NCI-H748 (cell line): ENCODE data around the gene PRSS27.

Experiments
- DNase-seq: peaks from one replicate; lab custom pipeline; 2025; ENCODE audit not compliant: unreplicated experiment; lab: John Stamatoyannopoulos, UW

PRSS27 gene

DNA sequence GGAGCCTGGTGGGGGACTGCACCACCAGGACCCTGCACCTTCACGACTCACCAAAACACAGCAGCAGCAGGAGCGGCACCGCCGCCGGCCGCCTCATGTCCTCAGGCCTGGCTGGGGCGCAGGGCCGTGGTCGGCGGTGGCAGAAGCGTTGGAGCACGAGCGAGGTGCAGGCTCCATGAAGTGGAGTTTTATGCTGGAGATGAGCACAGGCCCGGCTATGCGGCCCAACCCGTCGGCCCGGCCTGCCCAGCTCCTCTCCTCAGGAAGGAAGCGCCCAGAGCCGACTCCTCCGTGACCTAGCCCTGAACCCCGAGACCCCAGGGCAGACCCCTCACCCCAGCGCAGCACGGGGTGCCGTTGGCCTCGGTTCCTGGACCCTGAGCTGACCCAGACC lies at the start of gene PRSS27:
PRSS27 (minus strand) TSS at position 161 of the 394 bp plus-strand sequence; CDS start at position 97, 64 bp downstream.
- no peak for DNase-seq

DNA sequence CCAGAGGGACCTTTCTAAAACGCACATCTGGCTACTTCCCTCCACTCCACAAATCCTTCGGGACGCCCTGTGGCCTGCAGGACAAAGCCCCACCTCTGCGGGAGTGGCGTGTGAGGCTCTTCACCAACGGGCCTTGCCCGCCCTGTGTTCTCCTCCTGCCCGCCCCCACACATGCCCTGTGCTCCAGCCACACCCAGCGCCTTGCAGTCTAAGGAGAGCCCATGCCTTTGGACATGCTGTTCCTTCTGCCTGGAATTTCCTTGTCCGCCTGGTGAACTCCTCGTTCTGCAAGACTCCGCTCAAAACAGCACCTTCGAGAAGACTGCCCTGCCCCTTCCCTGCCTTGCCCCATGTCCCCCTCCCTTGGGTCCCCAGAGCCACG lies 49.6 kb upstream of the PRSS27 start:
- no peak for DNase-seq

DNA sequence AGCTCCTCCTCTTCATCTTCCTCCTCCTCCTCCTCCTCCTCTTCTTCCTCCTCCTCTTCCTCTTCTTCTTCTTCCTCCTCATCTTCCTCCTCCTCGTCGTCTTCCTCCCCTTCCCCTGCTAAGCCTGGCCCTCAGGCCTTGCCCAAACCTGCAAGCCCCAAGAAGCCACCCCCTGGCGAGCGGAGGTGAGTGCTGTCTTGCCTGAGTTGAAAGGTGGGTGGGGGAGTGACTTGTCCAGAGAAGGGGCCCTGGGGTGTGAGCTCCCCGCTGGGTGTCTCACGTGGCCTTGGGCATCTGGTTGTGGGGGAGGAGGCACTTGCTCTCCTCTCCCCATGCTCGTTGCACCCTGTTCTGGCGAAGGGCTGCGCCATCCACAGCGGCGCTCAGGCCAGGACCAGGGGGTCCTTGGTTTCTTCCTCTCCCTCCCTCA lies 49.1 kb upstream of the PRSS27 start:
- DNase-seq = no peak

DNA sequence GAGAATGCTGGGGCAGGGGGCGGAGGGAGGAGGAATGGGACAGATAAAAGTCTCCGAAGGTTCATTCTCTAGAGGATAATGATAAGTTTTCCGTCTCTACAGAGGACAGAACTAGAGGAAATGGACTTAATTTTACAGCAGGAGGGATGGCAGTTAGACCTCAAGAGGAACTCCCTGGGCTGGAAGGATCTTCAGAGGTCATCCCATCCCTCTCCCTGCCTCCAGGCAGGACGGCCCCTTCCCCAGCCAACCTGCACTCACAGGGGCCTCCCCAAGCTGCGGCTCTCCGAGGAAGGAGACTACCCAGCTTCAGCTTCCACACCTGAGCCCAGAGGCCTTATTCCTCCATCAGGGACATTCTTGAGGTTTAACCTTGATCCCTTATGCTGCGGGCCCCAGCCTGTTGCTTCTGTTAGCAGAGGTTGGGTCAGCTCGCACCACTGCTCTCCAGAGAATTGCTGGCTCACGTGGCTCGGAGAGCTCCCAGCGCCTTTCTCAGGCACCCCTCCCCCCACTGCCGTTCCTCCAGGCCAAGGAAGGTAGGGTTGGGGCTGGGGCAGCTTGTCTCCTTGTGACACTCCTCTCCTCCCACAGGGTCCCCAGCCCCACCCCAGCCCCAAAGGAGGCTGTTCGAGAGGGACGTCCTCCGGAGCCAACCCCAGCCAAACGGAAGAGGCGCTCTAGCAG lies 48.5 kb upstream of the PRSS27 start:
- DNase-seq = no peak

DNA sequence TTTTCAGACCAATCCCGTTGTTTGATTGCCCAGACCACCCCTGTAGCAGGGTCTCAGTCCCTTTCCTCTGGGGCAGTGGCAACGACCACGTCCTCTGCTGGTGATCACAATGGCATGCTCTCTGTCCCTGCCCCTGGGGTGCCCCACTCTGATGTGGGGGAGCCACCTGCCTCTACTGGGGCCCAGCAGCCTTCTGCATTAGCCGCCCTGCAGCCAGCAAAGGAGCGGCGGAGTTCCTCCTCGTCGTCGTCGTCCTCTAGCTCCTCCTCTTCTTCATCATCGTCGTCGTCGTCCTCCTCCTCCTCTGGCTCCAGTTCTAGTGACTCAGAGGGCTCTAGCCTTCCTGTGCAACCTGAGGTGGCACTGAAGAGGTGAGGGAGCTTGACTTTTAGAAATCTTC lies 47.9 kb upstream of the PRSS27 start:
- no peak for DNase-seq

DNA sequence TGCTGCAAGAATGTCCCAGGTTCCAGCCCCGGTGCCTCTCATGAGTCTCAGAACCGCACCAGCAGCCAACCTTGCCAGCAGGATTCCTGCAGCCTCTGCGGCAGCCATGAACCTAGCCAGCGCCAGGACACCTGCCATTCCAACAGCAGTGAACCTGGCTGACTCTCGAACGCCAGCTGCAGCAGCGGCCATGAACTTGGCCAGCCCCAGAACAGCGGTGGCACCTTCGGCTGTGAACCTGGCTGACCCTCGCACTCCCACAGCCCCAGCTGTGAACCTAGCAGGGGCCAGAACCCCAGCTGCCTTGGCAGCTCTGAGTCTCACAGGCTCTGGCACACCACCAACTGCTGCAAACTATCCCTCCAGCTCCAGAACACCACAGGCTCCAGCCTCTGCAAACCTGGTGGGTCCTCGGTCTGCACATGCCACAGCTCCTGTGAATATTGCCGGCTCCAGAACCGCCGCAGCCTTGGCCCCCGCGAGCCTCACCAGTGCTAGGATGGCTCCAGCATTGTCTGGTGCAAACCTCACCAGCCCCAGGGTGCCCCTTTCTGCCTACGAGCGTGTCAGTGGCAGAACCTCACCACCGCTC lies 47.2 kb upstream of the PRSS27 start:
- no peak for DNase-seq

- DNase-seq = no peak
Measured at GRCh38 chr16:2766430-2767139, 46.6 kb upstream of the PRSS27 start.

- DNase-seq = no peak
Measured at GRCh38 chr16:2765462-2766404, 45.7 kb upstream of the PRSS27 start.

DNA sequence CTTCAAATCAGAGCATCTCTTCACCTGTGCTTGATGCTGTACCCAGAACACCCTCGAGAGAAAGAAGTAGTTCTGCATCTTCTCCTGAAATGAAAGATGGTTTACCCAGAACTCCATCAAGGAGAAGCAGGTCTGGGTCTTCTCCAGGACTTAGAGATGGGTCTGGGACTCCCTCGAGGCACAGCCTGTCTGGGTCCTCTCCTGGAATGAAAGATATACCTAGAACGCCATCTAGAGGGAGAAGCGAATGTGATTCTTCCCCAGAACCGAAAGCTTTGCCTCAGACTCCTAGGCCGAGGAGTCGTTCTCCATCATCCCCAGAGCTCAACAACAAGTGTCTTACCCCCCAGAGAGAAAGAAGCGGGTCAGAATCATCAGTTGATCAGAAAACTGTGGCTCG lies 44.7 kb upstream of the PRSS27 start:
- DNase-seq = no peak

- DNase-seq = no peak
Measured at GRCh38 chr16:2763173-2763572, 43.1 kb upstream of the PRSS27 start.

DNA sequence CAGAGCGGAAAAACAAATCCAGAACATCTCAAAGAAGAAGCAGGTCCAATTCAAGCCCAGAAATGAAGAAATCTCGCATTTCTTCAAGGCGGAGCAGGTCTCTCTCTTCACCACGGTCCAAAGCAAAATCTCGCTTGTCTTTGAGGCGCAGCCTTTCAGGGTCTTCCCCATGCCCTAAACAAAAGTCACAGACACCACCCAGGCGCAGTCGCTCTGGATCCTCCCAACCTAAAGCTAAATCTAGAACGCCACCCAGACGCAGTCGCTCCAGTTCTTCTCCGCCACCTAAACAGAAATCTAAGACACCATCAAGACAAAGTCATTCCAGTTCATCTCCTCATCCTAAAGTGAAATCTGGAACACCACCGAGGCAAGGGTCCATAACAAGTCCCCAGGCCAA lies 42.7 kb upstream of the PRSS27 start:
- DNase-seq = no peak

DNA sequence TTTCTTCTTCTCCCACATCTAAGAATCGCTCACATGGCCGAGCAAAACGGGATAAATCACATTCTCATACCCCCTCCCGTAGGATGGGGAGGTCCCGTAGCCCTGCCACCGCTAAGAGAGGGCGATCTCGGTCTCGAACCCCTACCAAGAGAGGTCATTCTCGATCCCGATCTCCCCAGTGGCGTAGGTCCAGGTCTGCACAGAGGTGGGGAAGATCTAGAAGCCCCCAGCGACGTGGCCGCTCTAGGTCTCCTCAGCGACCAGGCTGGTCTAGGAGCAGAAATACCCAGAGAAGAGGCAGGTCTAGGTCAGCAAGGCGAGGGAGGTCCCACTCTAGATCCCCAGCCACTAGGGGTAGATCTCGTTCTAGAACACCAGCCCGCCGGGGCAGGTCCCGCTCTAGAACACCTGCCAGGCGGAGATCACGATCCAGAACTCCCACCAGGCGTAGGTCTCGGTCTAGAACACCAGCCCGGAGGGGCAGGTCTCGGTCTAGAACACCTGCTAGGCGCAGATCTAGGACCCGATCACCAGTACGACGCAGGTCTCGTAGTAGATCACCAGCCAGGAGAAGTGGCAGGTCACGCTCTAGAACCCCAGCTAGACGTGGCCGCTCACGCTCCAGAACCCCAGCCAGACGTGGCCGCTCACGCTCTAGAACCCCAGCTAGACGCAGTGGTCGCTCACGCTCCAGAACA lies 42.0 kb upstream of the PRSS27 start:
- no peak for DNase-seq

DNA sequence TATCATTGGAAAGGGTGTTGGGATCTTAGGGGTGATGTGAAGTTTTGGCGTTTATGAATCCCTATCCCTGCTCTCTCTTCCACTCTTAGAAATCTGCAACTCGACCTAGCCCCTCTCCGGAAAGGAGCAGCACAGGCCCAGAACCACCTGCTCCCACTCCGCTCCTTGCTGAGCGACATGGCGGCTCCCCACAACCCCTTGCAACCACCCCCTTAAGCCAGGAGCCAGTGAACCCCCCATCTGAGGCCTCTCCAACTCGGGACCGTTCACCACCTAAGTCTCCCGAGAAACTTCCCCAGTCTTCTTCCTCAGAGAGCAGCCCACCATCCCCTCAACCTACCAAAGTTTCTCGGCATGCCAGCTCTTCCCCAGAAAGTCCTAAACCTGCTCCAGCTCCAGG lies 41.4 kb upstream of the PRSS27 start:
- no peak for DNase-seq

DNA sequence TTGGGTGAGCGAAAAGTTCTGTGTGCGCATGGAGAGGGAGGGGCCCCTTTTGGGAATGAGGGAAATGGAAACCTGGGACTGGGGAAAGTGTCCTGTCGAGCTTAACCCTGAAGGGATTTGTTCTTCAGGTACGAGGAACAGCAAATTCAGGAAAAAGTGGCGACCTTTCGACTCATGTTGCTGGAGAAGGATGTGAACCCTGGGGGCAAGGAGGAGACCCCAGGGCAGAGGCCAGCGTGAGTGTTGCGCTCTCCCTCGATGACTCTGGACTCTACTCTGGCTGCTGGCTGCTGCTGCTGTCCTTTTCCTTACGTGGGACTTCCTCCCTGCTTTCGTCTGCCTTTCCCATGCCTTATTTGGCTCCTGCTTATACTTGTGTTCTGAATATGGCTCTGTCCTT lies 37.3 kb upstream of the PRSS27 start:
- DNase-seq = no peak

GRCh38 chr16:2756288-2757015 lies 36.4 kb upstream of the PRSS27 start:
- DNase-seq = no peak

- DNase-seq = no peak
Measured at GRCh38 chr16:2755158-2755557, 35.1 kb upstream of the PRSS27 start.

GRCh38 chr16:2753733-2754020 lies 33.7 kb upstream of the PRSS27 start:
- peak; percentile 15 for DNase-seq

- DNase-seq = peak; percentile 80
Measured at GRCh38 chr16:2752850-2753732, 33.1 kb upstream of the PRSS27 start.
